NCI-H446 (cell line): ENCODE data around the gene SGPL1.
"Not testable (repeated sequence)": the region's sequence is repeated elsewhere in the genome, so short reads cannot be mapped to it uniquely, and the experiment has no call there.

ENCODE experiments used
- DNase-seq, 2 experiments: peaks; one replicate each; lab custom pipeline; 2025; lab: John Stamatoyannopoulos, UW

The SGPL1 gene

DNA sequence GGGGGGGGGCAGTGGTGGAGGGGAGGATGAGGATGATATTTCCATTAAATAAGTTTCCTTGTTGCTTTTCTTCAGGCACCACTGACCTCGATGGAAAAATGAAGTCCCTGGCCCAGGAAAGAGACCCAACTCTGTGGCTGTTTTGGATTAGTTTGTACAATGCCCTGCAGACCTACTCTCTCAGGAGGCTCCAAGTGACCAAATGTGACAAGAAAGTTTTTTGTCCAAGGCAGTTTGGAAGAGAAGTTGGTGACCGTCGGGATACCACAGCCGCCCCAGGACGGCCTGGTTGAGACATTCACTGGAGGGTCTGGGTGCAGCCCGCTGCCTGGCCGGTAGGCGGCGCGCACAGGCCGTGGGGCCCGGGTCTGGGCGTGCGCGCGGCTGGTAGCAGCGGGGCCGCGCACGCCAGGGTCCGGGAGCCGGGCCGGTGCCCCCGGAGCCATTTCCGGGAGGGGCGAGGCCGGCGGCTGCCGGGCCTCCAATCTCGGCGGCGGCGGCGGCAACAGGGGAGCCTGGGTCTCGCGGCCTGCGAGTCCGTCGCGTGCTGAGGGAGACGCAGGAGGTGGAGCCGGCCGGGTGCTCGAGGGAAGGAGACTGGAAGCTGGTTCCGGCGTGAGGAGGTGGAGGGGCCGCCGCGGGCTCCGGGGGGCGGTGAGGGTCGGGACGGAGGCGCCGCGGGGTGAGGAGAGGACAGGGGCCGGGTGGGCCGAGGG is at the start of gene SGPL1:
SGPL1 (plus strand) TSS at position 445 of the 716 bp plus-strand sequence. CDS start 906 bp downstream, outside the sequence.
- DNase-seq, result peak in 1 of 2 experiments; percentile 78

GRCh38 chr10:70768026-70768685 is 47.6 kb upstream of the SGPL1 start:
- DNase-seq, result not testable (repeated sequence)

- no peak for DNase-seq
Measured at GRCh38 chr10:70769121-70769520, 46.6 kb upstream of the SGPL1 start.

DNA sequence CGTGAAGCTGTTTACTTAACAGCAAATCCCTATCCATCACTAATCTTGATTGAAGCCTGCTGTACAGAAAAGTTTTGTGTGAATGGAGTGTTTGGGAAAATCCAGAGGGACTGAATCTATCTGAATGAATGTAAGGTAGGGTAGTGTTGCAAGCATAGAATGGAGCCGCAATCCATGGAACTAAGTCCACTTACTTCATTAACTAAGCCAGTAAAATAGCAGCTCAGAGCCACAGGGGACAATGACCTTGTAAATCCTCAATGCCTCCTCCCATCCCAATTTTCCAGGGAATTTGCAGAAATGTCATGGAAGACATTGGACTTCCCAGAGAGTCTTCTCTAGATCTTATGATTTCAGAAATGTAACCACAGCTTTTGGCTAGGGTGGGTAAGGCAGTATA is 45.7 kb upstream of the SGPL1 start:
- DNase-seq, result no peak

DNA sequence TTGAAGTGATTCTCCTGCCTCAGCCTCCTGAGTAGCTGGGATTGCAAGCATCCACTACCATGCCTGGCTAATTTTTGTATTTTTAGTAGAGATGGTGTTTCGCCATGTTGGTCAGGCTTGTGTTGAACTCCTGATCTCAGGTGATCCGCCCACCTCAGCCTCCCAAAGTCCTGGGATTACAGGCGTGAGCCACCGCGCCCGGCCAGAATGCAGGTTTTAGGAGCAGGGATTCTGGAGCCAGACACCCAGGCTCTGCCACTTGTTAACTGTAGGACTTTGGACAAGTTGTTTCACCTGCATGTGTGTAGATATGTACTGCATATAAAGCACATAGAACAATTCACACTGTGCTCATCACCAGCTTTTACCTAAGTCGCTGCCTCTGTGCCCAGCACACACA is 45.2 kb upstream of the SGPL1 start:
- DNase-seq, result not testable (repeated sequence)

DNA sequence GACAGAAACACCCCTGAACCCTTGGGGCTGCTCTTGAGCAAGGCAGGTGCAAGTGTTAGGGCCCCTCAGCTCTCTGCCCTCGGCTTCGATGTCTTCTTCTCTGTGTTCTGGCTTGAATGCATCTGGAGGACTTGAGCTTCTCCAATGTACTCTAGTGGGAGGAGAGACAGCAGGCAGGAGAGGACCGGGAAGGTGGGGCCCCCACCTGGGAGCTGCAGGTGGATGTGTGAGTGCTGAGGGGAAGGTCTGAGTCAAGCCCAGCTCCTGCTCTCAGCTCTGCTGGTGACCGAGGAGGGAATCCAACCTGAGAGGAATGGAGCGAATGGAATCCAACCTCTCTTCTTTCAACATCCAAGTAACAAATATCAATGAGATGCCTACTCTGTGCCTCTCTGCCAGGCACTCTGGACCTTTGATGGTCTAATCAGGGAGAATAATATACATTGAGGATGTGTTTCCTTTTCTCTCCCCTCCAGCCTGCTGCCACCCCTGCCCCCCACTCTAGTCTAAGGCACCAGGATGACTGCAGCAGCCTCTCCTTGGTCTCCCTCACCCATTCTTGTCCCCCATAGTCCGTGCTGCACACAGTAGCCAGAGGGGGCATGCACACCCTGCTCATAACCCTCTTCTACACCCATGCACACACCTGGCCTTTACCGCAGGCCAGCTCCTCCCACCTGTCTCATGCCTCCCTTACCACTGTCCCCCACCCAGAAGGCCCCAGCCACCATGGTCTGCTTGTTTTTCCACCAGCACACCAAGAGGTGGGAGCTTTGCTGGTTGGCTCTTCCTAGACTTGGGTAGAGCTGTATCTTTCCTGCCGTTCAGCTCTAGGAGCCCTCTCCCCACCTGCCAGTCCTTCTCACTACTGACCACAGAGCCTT is 44.2 kb upstream of the SGPL1 start:
- DNase-seq, result no peak

- no peak for DNase-seq
Measured at GRCh38 chr10:70772627-70773026, 43.1 kb upstream of the SGPL1 start.

GRCh38 chr10:70773461-70773860 is 42.3 kb upstream of the SGPL1 start:
- DNase-seq, result no peak

GRCh38 chr10:70773965-70774809 is 41.6 kb upstream of the SGPL1 start:
- DNase-seq, result no peak

DNA sequence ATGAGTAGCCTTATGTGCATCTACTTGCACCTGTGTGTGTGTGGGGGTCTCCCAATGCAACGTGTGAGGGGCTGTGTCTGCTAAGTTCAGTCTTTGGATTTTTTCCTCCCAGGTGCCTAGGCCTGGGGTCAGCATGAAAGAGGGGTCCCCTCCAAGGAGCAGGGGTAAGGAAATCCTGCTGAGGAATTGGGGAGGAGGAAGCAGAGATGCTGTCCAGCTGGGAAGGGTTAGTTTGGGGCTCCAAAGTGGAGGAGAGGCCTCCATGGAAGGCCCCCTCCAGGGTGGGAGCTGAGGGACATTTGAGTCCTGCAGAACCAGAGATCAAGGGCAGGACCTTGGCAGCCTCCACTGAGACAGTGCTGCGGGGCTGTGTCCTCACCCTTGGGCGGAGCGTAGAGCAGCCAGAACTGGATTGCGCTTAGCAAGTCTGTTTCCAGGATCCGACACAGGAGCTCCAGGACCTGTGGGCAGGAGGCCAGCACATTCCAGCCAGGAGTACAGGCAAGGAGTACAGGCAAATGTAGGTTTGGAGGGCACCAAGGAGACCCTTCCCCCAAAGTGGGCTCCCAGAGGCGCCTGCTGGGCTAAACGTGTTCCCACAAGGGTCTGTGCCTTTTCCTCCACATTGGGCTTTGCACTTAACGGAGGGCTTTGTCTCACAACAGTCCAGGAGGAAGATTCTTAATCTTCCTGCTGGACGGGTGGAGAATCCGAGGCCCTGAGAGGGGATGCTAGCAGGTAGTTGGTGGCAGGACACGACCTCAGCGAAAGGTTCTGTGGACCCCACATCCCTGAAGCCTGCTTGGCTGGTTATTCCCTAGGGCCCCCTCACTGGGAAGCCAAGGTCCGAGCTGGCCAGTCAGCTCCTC is 40.7 kb upstream of the SGPL1 start:
- DNase-seq, result no peak

GRCh38 chr10:70775679-70776454 is 39.9 kb upstream of the SGPL1 start:
- DNase-seq, result no peak

DNA sequence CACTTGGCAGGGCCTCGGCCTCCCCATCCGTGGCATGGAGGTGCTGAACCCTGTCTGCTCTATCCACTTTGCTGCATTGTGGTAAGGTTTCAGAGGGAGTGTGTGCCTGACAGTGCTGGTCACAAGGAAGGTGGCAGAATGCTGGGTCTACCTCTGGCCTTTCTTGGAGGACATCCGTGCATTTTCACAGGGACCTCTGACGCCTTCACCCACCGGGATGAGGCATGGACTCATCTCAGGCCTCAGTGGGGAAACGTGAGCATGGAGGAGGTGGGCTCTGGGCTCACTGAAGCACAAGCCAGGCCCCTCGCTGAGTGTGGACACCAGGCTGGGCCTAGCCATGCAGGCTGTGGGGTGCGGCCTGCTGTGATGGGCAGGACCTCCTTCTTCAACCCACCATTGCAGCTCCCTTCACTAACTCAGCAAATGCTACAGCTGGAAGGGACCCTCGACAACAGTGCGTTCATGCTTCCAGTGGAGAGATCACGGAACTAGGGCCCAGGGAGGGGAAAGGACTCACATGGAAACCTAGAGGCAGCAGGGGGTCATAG is 39.2 kb upstream of the SGPL1 start:
- no peak for DNase-seq

DNA sequence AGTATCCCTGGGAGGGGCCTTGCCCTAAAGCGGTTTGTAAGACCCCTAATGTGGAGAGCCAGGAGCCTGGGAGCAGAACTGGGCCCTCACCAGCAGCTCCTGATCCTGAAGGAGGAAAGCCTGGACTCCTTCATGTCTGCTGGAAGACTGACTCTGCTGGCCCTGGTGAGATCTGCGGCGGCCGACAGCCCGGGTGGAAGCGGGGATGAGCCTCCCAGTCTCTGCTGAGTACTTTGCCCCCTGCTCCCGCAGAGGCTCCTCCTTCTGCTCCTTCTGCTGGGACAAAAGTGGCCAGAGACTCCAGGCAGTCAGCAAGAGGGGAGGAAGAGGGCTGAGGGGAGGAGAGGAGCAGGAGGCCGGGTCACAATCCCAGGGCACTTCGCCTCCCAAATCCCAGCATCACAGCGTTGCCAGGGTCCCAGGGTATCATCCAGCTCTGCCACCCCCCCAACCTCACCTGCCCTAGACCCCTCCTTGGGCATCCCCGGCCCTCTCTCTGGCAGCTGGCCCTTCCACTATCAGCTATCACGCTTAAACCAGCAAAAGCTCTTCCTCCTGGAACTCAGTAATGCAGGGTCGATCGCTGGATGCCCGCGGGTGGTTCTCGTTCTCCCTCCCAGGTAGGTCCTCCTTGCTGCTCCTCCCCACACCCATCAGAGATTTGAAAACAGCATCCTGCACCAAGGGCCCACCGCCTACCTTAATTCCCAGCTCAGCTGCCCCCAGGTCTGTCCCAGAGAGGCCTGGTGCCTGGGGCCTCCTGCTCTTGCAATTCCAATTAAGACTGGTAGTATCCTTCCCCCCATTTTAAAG is 38.5 kb upstream of the SGPL1 start:
- no peak for DNase-seq

DNA sequence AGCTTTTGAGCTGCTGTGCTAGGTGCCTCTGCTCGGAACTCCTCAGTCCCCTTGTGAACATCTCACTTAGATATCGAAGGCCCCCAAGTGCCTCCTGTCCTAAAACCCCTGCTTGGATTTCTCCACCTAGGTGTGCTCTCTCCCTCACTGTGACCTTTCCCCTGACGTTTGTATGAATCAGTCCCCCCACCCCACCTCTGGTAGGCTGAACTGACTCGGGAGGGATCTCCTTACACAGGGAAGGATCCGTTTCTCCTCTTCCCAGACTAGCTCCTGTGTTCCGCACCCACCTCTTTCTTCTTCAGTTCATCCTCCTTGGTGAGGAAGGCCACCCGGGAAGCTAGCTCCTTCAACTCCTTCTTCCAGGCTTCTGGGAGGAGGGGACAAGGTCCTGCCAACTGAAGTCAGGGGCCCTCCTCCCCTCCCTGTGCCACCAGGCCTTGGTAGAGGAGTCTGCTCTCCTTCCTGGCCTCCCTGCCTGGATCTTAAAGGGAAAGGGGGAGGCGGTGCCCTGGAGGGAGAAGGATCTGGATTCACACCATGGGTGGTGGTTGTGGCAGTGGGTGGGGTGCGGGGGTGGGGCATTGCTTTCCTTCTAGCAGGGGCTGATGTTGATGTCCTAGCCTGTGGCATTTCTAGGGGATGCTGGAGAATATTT is 37.4 kb upstream of the SGPL1 start:
- no peak for DNase-seq

GRCh38 chr10:70779088-70779487 is 36.7 kb upstream of the SGPL1 start:
- peak in 1 of 2 experiments; percentile 14 for DNase-seq

DNA sequence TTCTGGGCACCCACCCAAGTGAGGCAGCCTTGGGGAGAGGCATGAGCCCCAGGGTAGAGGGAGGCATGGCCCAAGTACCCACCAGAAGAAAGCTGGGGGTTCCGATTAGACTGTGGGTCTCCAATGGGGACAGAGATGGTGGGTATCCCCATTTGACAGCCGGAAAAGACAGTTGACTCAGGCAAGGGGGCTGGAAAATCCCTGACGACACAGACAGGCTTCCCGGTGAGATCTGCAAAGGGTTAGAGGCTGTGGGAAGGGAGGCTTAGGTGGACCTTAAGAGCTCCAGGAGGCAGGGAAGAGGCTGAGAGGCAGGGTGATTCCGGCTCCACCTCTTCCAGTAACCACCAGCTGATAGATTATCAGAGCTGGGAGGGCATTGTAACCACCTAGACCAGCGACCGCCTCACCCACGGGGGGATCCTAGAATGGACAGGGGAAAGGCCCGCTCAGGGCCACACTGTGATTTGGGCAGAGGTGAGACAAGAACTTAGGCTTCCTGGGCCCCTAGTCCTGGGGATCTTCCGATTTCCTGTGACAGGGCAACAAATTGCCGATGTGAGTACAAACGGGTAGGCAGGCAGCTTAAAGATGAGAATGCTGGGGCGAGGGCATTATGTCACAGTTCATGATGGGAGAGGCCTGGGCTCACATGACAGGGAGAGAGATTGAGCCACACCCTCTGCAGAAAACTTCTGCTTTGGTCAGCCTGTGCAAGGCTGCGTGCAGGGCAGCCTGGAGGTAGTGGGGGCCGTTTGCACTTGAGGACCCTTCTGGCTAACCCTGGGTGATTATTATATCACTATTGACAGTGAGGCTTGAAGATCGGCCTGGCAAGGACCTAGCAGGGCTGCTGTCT is 36.0 kb upstream of the SGPL1 start:
- no peak for DNase-seq

DNA sequence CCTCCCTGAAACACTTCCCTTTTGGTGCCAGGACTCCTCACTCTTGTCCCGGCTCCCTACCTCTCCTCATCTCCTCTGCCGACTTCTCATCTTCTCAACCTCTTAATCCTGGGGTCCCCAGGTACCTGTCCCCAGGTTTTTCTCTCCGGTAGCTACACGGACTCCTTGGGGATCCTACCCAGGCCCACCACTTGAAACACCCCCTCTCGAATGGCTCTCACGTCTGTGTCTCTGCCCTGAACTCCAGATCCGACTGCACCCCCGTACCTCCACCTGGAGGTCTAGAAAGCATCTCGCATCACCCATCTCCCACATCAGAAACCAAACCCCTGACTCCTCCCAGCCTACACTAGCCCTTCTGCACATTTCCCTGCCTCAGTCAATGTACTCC is 35.4 kb upstream of the SGPL1 start:
- no peak for DNase-seq
